K562 (cell line): ENCODE results near the gene CDH5. TPM values are rescaled to one million over a fixed set of nuclear protein-coding genes. Genes with fewer than 3 reads are reported as not detected.

Source experiments
- ARID1B ChIP-seq: fragments of 450-650 bp; IDR thresholded peaks from 2 replicates; pipeline ENCODE4 v1.6.1; 2016; ENCODE audit warnings: antibody characterized with exemption, mild to moderate bottlenecking, inconsistent platforms
- ARID2 ChIP-seq: fragments of 450-650 bp; IDR thresholded peaks from 2 replicates; pipeline ENCODE4 v1.6.1; 2017; ENCODE audit warnings: antibody characterized with exemption, mild to moderate bottlenecking
- ARID3A ChIP-seq: IDR thresholded peaks from 2 replicates; pipeline ENCODE4 v1.6.1; 2012; ENCODE audit warnings: low read depth, low read length, improper control_type of control experiment, borderline replicate concordance
- BRF1 ChIP-seq: IDR thresholded peaks from 3 replicates; pipeline ENCODE4 v1.6.1; 2011; ENCODE audit warnings: borderline replicate concordance, mild to moderate bottlenecking; ENCODE audit not compliant: insufficient read length; ENCODE audit errors: extremely low read depth
- CBX5 ChIP-seq: IDR thresholded peaks from 2 replicates; pipeline ENCODE4 v1.6.1; 2014; ENCODE audit warnings: low read depth, borderline replicate concordance
- CREB5 ChIP-seq: fragments of 250-450 bp; sonication (Bioruptor Pico); IDR thresholded peaks from 2 replicates; pipeline ENCODE4 v1.5.0; 2020; ENCODE audit warnings: mild to moderate bottlenecking
- ESRRA ChIP-seq: fragments of 450-650 bp; IDR thresholded peaks from 2 replicates; pipeline ENCODE4 v1.6.1; 2014; ENCODE audit warnings: low read depth, mild to moderate bottlenecking, moderate library complexity, borderline replicate concordance
- HDAC3 ChIP-seq: fragments of 450-650 bp; IDR thresholded peaks from 2 replicates; pipeline ENCODE4 v1.6.1; 2018; ENCODE audit warnings: borderline replicate concordance, mild to moderate bottlenecking, moderate library complexity; ENCODE audit not compliant: partially characterized antibody
- HMG20A ChIP-seq: fragments of 450-650 bp; formaldehyde crosslinking; conservative IDR thresholded peaks from 2 replicates; pipeline ENCODE4 v1.4.0; 2020; ENCODE audit warnings: mild to moderate bottlenecking, mixed read lengths
- KAT7 ChIP-seq: sonication (generic); formaldehyde crosslinking; IDR thresholded peaks from 2 replicates; pipeline ENCODE4 v1.8.0; 2022; ENCODE audit warnings: missing genetic modification reagents, mild to moderate bottlenecking, borderline replicate concordance
- KHSRP ChIP-seq: fragments of 450-650 bp; IDR thresholded peaks from 2 replicates; pipeline ENCODE4 v1.6.1; 2017
- MLX ChIP-seq, 2 experiments: fragments of 450-650 bp in 1 of 2; sonication (generic) in 1 of 2; formaldehyde crosslinking; conservative IDR thresholded peaks; 2 replicates each; pipeline versions ENCODE4 v1.4.0 to v1.8.1; 2020 to 2022; ENCODE audit warnings: mild to moderate bottlenecking in 1 of 2, missing genetic modification reagents in 1 of 2
- POLR2AphosphoS2 ChIP-seq: IDR thresholded peaks from 2 replicates; pipeline ENCODE4 v1.6.1; 2012; ENCODE audit warnings: low read length, improper control_type of control experiment
- PREB ChIP-seq: sonication (generic); formaldehyde crosslinking; IDR thresholded peaks from 2 replicates; pipeline ENCODE4 v1.8.1; 2023; ENCODE audit warnings: mild to moderate bottlenecking, missing genetic modification reagents
- PYGO2 ChIP-seq: fragments of 450-650 bp; IDR thresholded peaks from 2 replicates; pipeline ENCODE4 v1.6.1; 2016; ENCODE audit warnings: mild to moderate bottlenecking, missing genetic modification characterization, moderate library complexity, missing compliant biosample characterization
- RAD51 ChIP-seq: fragments of 450-650 bp; IDR thresholded peaks from 2 replicates; pipeline ENCODE4 v1.7.1; 2016; ENCODE audit warnings: low read depth, mild to moderate bottlenecking, borderline replicate concordance
- STAG1 ChIP-seq: sonication (generic); formaldehyde crosslinking; IDR thresholded peaks from 2 replicates; pipeline ENCODE4 v1.5.0; 2020; ENCODE audit warnings: missing genetic modification reagents, borderline replicate concordance
- TCF7 ChIP-seq: sonication (generic); IDR thresholded peaks from 2 replicates; pipeline ENCODE4 v1.6.1; 2016; ENCODE audit warnings: antibody characterized with exemption, borderline replicate concordance
- TCF7L2 ChIP-seq: fragments of 150-350 bp; IDR thresholded peaks from 2 replicates; pipeline ENCODE4 v1.6.1; 2016; ENCODE audit warnings: low read depth, mild to moderate bottlenecking, low read length, moderate library complexity
- TEAD2 ChIP-seq: fragments of 450-650 bp; IDR thresholded peaks from 2 replicates; pipeline ENCODE4 v1.6.1; 2016; ENCODE audit warnings: missing genetic modification characterization, control low read depth, missing compliant biosample characterization
- ZFX ChIP-seq: sonication (generic); formaldehyde crosslinking; IDR thresholded peaks from 2 replicates; pipeline ENCODE4 v1.8.0; 2022; ENCODE audit warnings: mild to moderate bottlenecking, missing genetic modification reagents, moderate library complexity
- ZNF639 ChIP-seq, 2 experiments: fragments of 200-800 bp in 1 of 2; sonication (Bioruptor generic) in 1 of 2; sonication (generic) in 1 of 2; formaldehyde crosslinking in 1 of 2; IDR thresholded peaks in 1 of 2; conservative IDR thresholded peaks in 1 of 2; 2 replicates each; pipeline versions ENCODE4 v1.5.0 to v1.6.1; 2016 to 2020; ENCODE audit warnings: missing compliant biosample characterization in 1 of 2, missing genetic modification characterization in 1 of 2, missing genetic modification reagents in 1 of 2
- polyA plus RNA-seq, 8 experiments: library from polyadenylated mRNA; depleted of rRNA in 4 of 8; stranded (reverse) in 5 of 8; unstranded in 3 of 8; fragments of >200 nt; fragmentation: Nextera tagmentation in 2 of 8; fragmentation: Illumina TruSeq in 1 of 8; extraction: Ambion mirVana in 2 of 8; extraction: Trizol in 1 of 8; gene quantifications; 2 replicates each; pipeline versions ENCODE4 v1.2.1 to v1.2.3, GENCODE V29; 2011 to 2014; ENCODE audit warnings: inconsistent platforms in 1 of 8, missing spikeins in 1 of 8
- total RNA-seq, 7 experiments: library from RNA; depleted of rRNA in 6 of 7; stranded (reverse); fragments of >200 nt in 6 of 7; fragmentation: Illumina TruSeq in 2 of 7; extraction: Trizol in 2 of 7; gene quantifications; 2 replicates each; pipeline versions ENCODE4 v1.2.1 to v1.2.3, GENCODE V29; 2011 to 2021; ENCODE audit warnings: low replicate concordance in 1 of 7

Gene CDH5
- total and polyA plus RNA-seq, 9 of the 15 experiments (the other 6 are each of a cell fraction or from before 2014, with no cell fraction given) = not detected

GRCh38 chr16:66406534-66407221 lies 40.2 kb downstream of the CDH5 start (continued):
- TF ChIP-seq MLX (CRISPR knock-in tag; conservative IDR thresholded peaks at IDR 0.05) (no peak), PYGO2 (no peak), KHSRP (no peak), TEAD2 (no peak), PREB (CRISPR knock-in tag) (no peak), TCF7 (no peak), CREB5 (CRISPR knock-in tag) (no peak), ESRRA (peak; percentile 57; the same call in 1 of the 2 replicates), ARID2 (peak; percentile 44; the same call in 1 of the 2 replicates), BRF1 (no peak), KAT7 (no peak), HDAC3 (no peak), CBX5 (no peak), RAD51 (no peak), ARID3A (no peak), ARID1B (no peak), HMG20A (no peak), ZNF639 (CRISPR knock-in tag; conservative IDR thresholded peaks at IDR 0.05 in 1 of 2, IDR thresholded peaks at IDR 0.05 in 1 of 2) (no peak), ZFX (CRISPR knock-in tag) (no peak), STAG1 (peak; percentile 87; the same call in 1 of the 2 replicates), POLR2AphosphoS2 (no peak), TCF7L2 (no peak)
